ENCODE measurements around the gene CPNE2. TPM values are rescaled to one million over a fixed set of nuclear protein-coding genes. Genes with fewer than 3 reads are reported as not detected.

Gene CPNE2
- polyA plus RNA-seq, 4 donors: 34.7 to 40.8 (median 39.3) TPM

GRCh38 chr16:57140931-57141668 lies 48.7 kb downstream of the CPNE2 start:
- DNase-seq (ENCODE audit: low read depth in 4 of 4, low spot score in 3 of 4): no peak

- no peak for DNase-seq (ENCODE audit: low read depth in 4 of 4, low spot score in 3 of 4)
Measured at GRCh38 chr16:57141822-57142631, 49.6 kb downstream of the CPNE2 start.

GRCh38 chr16:57143149-57143921 lies 51.0 kb downstream of the CPNE2 start:
- no peak for DNase-seq (ENCODE audit: low read depth in 4 of 4, low spot score in 3 of 4)

- DNase-seq (ENCODE audit: low read depth in 4 of 4, low spot score in 3 of 4): no peak
Measured at GRCh38 chr16:57144027-57144426, 51.6 kb downstream of the CPNE2 start.

GRCh38 chr16:57145046-57146021 lies 53.0 kb downstream of the CPNE2 start:
- DNase-seq (ENCODE audit: low read depth in 4 of 4, low spot score in 3 of 4): no peak

GRCh38 chr16:57146040-57146647 lies 53.8 kb downstream of the CPNE2 start:
- DNase-seq (ENCODE audit: low read depth in 4 of 4, low spot score in 3 of 4): no peak

- DNase-seq (ENCODE audit: low read depth in 4 of 4, low spot score in 3 of 4): no peak
Measured at GRCh38 chr16:57146735-57147134, 54.4 kb downstream of the CPNE2 start.

- DNase-seq (ENCODE audit: low read depth in 4 of 4, low spot score in 3 of 4): no peak
Measured at GRCh38 chr16:57147381-57148221, 55.2 kb downstream of the CPNE2 start.

GRCh38 chr16:57148481-57148880 lies 56.1 kb downstream of the CPNE2 start:
- no peak for DNase-seq (ENCODE audit: low read depth in 4 of 4, low spot score in 3 of 4)

GRCh38 chr16:57149391-57149790 lies 57.0 kb downstream of the CPNE2 start:
- no peak for DNase-seq (ENCODE audit: low read depth in 4 of 4, low spot score in 3 of 4)

- no peak for DNase-seq (ENCODE audit: low read depth in 4 of 4, low spot score in 3 of 4)
Measured at GRCh38 chr16:57150682-57151330, 58.4 kb downstream of the CPNE2 start.

GRCh38 chr16:57151369-57151768 lies 59.0 kb downstream of the CPNE2 start:
- no peak for DNase-seq (ENCODE audit: low read depth in 4 of 4, low spot score in 3 of 4)

- no peak for DNase-seq (ENCODE audit: low read depth in 4 of 4, low spot score in 3 of 4)
Measured at GRCh38 chr16:57152096-57153093, 60.0 kb downstream of the CPNE2 start.

- no peak for DNase-seq (ENCODE audit: low read depth in 4 of 4, low spot score in 3 of 4)
Measured at GRCh38 chr16:57153841-57154240, 61.5 kb downstream of the CPNE2 start.

- no peak for DNase-seq (ENCODE audit: low read depth in 4 of 4, low spot score in 3 of 4)
Measured at GRCh38 chr16:57155702-57156350, 63.4 kb downstream of the CPNE2 start.

- no peak for DNase-seq (ENCODE audit: low read depth in 4 of 4, low spot score in 3 of 4)
Measured at GRCh38 chr16:57156351-57156703, 63.9 kb downstream of the CPNE2 start.

- DNase-seq (ENCODE audit: low read depth in 4 of 4, low spot score in 3 of 4): no peak
Measured at GRCh38 chr16:57157533-57157932, 65.2 kb downstream of the CPNE2 start.
